Spleen (tissue), 11 donors: Measurements from ENCODE around the gene RAI14. TPM values are rescaled to one million over a fixed set of nuclear protein-coding genes. Genes with fewer than 3 reads are reported as not detected.

Source experiments
- DNase-seq: peaks from one replicate; pipeline ENCODE4 v3.0.0-alpha.2; 2020
- H3K27ac ChIP-seq, 8 donors: fragments of 200-600 bp; sonication (generic) in 7 of 8; 1 replicate in 4 of 8; 2 replicates in 4 of 8; pipeline versions ENCODE4 v1.5.0 to v1.8.0; 2016 to 2021; ENCODE audit warnings: inconsistent platforms in 4 of 8, mild to moderate bottlenecking in 4 of 8, moderate library complexity in 1 of 8
- H3K27me3 ChIP-seq, 7 donors: fragments of 200-600 bp; sonication (generic) in 6 of 7; replicated peaks in 1 of 7; 1 replicate in 4 of 7; 2 replicates in 3 of 7; pipeline versions ENCODE4 v1.5.0 to v1.8.0; 2016 to 2021; ENCODE audit warnings: inconsistent platforms in 3 of 7, mild to moderate bottlenecking in 1 of 7
- H3K36me3 ChIP-seq, 6 donors: fragments of 200-600 bp; sonication (generic) in 5 of 6; 1 replicate in 4 of 6; 2 replicates in 2 of 6; pipeline versions ENCODE4 v1.5.0 to v1.8.0; 2016 to 2021; ENCODE audit warnings: inconsistent platforms in 2 of 6
- H3K4me1 ChIP-seq, 6 donors: fragments of 200-600 bp; sonication (generic) in 5 of 6; 1 replicate in 3 of 6; 2 replicates in 3 of 6; pipeline versions ENCODE4 v1.5.0 to v1.8.0; 2016 to 2021; ENCODE audit warnings: inconsistent platforms in 3 of 6
- H3K4me3 ChIP-seq, 8 donors: fragments of 200-600 bp; sonication (generic) in 7 of 8; 1 replicate in 4 of 8; 2 replicates in 4 of 8; pipeline versions ENCODE4 v1.5.0 to v1.8.0; 2016 to 2021; ENCODE audit warnings: inconsistent platforms in 4 of 8, mild to moderate bottlenecking in 4 of 8, moderate library complexity in 2 of 8
- H3K9me3 ChIP-seq, 8 donors: fragments of 200-600 bp; sonication (generic) in 7 of 8; 1 replicate in 4 of 8; 2 replicates in 4 of 8; pipeline versions ENCODE4 v1.5.0 to v1.8.0; 2016 to 2021; ENCODE audit warnings: inconsistent platforms in 4 of 8
- POLR2A ChIP-seq, 3 donors: fragments of 450-650 bp; IDR thresholded peaks; one replicate each; pipeline ENCODE4 v1.5.1; 2017; ENCODE audit warnings: antibody characterized with exemption in 3 of 3, mild to moderate bottlenecking in 1 of 3
- POLR2AphosphoS5 ChIP-seq, 3 donors: sonication (generic); formaldehyde crosslinking; IDR thresholded peaks; one replicate each; pipeline ENCODE4 v1.5.1; 2017; ENCODE audit warnings: antibody characterized with exemption in 3 of 3
- WGBS, 5 donors: extraction: QIAGEN DNeasy Blood & Tissue Kit in 3 of 5; methylation state at CpG; one replicate each; pipeline versions ENCODE4 v1.1.5 to v1.1.7; 2013 to 2018; 5-methylcytosine and 5-hydroxymethylcytosine counted together
- intact Hi-C: fragments of 100-400 bp; cut with DNase I; formaldehyde crosslinking; loops from one replicate; pipeline ENCODE4 v1.15.0; 2023; ENCODE audit warnings: low total_unique reads
- polyA plus RNA-seq, 3 donors: library from polyadenylated mRNA; stranded (reverse); fragments of 200-250 nt; gene quantifications; one replicate each; pipeline ENCODE4 v1.2.1, GENCODE V29; 2013
- total RNA-seq, 7 donors: library from RNA; depleted of rRNA in 3 of 7; stranded (reverse); fragments of >200 nt in 3 of 7; fragmentation: NEBNext Ultra II Directional in 4 of 7; extraction: Animal tissue kit (Norgen Biotek cat#: 25700) in 4 of 7; gene quantifications; one replicate each; pipeline versions ENCODE4 v1.1.0 to v1.2.1, GENCODE V29; 2016 to 2021
- TF ChIP-seq, protein P1 (sequence below), 11 experiments: fragments of 200-600 bp in 7 of 11; fragments of 450-650 bp in 4 of 11; sonication (generic) in 4 of 11; IDR thresholded peaks in 8 of 11; conservative IDR thresholded peaks in 3 of 11; 1 replicate in 7 of 11; 2 replicates in 4 of 11; pipeline versions ENCODE4 v1.4.0 to v1.8.0; 2016 to 2021; ENCODE audit warnings: antibody characterized with exemption in 11 of 11, inconsistent platforms in 4 of 11, mild to moderate bottlenecking in 1 of 11
- donor health status: healthy with polysubstance abuse.
- donor health status: DM: no; HTN: no; CAD: no; lungs with moderate emphysema.
- donor health status: DM: no; HTN: no; CAD: no.
- donor health status: Bipolar disorder and iron deficiency.
- donor health status: healthy.
- donor health status: DM: no; HTN: no; CAD: no.
- donor health status: DM: yes; HTN: yes; CAD: no.

The RAI14 gene
- total and polyA plus RNA-seq, 10 donors = 14.2 to 217 (median 116) TPM

DNA sequence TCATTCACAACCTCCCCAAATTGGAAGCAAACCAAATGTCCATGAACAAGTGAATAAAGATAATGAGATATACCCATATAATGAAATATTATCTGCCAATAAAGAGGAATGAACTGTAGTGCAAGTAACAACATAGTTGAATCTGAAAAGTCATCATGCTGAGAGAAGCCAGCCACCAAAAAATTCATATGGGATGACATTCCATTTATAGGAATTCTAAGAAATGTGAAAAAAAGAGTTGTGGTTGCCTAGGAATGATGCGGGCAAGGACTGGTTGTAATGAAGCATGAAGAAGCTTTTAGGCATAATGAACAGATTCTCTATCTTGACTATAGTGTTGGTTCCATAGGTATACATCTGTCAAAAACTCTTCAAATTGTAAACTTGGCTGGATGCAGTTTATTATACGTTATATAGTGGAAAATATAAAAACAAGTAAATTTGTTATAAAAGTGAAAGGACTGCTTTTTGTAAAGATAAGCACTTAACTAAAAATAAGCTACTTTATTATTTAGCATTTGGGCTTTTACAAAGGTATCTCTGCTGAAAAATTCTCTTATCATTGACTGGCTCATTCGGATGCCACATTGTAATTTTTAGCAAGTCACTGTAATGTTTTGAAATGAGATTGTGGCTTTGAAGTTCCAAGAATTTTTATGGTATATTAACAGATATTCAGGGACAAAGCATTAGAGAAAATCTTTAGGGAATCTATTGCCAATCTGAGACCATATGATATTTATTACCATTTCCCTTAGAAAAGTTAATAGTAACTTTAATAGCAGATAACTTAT, 161.6 kb downstream of the RAI14 start:
- DNase-seq = no peak
- WGBS, 5 donors = 85 to 96% (median 88%) methylated on average over 3 of the region's 3 CpGs
- intact Hi-C loops = no loop called here
- TF ChIP-seq, protein P1, sequence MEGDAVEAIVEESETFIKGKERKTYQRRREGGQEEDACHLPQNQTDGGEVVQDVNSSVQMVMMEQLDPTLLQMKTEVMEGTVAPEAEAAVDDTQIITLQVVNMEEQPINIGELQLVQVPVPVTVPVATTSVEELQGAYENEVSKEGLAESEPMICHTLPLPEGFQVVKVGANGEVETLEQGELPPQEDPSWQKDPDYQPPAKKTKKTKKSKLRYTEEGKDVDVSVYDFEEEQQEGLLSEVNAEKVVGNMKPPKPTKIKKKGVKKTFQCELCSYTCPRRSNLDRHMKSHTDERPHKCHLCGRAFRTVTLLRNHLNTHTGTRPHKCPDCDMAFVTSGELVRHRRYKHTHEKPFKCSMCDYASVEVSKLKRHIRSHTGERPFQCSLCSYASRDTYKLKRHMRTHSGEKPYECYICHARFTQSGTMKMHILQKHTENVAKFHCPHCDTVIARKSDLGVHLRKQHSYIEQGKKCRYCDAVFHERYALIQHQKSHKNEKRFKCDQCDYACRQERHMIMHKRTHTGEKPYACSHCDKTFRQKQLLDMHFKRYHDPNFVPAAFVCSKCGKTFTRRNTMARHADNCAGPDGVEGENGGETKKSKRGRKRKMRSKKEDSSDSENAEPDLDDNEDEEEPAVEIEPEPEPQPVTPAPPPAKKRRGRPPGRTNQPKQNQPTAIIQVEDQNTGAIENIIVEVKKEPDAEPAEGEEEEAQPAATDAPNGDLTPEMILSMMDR (IDR thresholded peaks at IDR 0.05 in 8 of 11, conservative IDR thresholded peaks at IDR 0.05 in 3 of 11) = no peak
- TF ChIP-seq POLR2AphosphoS5 (IDR thresholded peaks at IDR 0.05) (no peak), POLR2A (IDR thresholded peaks at IDR 0.05) (no peak)
- no peak overlapping the region for H3K4me3 ChIP-seq
- no peaks in the 10 kb centered on the region for H3K9me3 ChIP-seq
- H3K36me3 ChIP-seq = peaks cover 0 to 29% (median 5%) of the 10 kb centered on the region in 6 donors
- H3K27me3 ChIP-seq = no peaks in the 10 kb centered on the region
- no peaks in the 10 kb centered on the region for H3K4me1 ChIP-seq
- H3K27ac ChIP-seq = no peak overlapping the region

DNA sequence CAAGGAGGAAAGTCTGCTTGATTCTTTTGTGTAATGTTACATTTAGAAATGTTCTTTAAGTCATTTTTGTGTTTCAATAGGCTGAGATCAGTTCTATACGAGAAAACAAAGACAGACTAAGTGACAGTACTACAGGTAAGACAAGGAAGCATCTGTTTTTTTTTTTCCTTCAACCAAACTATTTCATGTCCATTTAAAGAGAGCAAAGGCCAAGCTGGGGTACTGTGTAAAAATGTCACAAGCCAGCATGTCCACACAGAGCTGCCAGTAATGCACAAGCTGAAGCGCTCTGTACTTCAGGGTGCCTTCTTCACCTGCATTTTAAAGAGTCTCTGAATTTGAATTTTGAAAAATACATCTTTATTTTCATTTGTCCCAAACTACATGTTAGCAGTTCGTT, 162.6 kb downstream of the RAI14 start:
- H3K4me3 ChIP-seq = no peak overlapping the region
- DNase-seq = no peak
- H3K27me3 ChIP-seq = no peaks in the 10 kb centered on the region
- H3K9me3 ChIP-seq = no peaks in the 10 kb centered on the region
- H3K27ac ChIP-seq = no peak overlapping the region
- no peaks in the 10 kb centered on the region for H3K4me1 ChIP-seq
- intact Hi-C loops = no loop called here
- WGBS, 5 donors = 64 to 96% (median 89%) methylated on average over 3 of the region's 3 CpGs
- TF ChIP-seq POLR2A (IDR thresholded peaks at IDR 0.05) (no peak), POLR2AphosphoS5 (IDR thresholded peaks at IDR 0.05) (no peak)
- TF ChIP-seq, protein P1 (IDR thresholded peaks at IDR 0.05 in 8 of 11, conservative IDR thresholded peaks at IDR 0.05 in 3 of 11) = no peak
- peaks cover 0 to 39% (median 12%) of the 10 kb centered on the region in 6 donors for H3K36me3 ChIP-seq

DNA sequence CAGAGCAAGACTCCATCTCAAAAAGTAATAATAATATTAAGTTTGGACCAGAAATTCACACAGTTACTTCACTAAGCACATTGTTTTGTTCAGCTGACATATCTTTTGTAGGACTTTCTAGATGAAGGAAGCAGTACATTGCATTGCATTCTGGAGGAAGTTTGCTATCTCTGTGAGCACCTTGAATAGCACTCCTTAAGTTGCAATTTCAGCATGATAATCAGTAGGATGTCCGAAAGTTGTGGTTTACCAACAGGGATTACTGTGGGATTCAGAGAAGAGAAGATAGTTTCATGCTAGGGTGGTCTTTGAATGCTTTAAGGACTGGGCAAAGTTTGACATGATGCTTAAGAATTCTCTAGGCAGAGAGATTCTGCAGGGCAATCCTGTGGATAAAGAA, 164.5 kb downstream of the RAI14 start:
- TF ChIP-seq, protein P1 (IDR thresholded peaks at IDR 0.05 in 8 of 11, conservative IDR thresholded peaks at IDR 0.05 in 3 of 11) = no peak
- TF ChIP-seq POLR2AphosphoS5 (IDR thresholded peaks at IDR 0.05) (no peak), POLR2A (IDR thresholded peaks at IDR 0.05) (no peak)
- intact Hi-C loops = no loop called here
- Histone ChIP-seq H3K4me1 (no peaks in the 10 kb centered on the region), H3K9me3 (no peaks in the 10 kb centered on the region), H3K36me3 (peaks cover 0 to 44% (median 10%) of the 10 kb centered on the region in 6 donors), H3K27me3 (no peaks in the 10 kb centered on the region), H3K4me3 (no peak overlapping the region), H3K27ac (no peak overlapping the region)
- WGBS, 5 donors = 71 to 100% (median 90%) methylated on average over 1 of the region's 1 CpG
- no peak for DNase-seq

DNA sequence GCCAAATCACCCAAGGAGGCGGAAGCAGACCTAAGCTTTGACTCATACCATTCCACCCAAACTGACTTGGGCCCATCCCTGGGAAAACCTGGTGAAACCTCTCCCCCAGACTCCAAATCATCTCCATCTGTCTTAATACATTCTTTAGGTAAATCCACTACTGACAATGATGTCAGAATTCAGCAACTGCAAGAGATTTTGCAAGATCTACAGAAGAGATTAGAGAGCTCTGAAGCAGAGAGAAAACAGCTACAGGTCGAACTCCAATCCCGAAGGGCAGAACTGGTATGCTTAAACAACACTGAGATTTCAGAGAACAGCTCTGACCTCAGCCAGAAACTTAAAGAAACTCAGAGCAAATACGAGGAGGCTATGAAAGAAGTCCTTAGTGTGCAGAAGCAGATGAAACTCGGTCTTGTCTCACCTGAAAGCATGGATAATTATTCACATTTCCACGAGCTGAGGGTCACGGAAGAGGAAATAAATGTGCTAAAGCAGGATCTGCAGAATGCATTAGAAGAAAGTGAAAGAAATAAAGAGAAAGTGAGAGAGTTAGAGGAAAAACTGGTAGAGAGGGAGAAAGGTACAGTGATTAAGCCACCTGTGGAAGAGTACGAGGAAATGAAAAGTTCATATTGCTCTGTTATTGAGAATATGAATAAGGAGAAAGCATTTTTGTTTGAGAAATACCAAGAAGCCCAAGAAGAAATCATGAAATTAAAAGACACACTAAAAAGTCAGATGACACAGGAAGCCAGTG, 167.0 kb downstream of the RAI14 start:
- 86 to 94% (median 87%) methylated on average over 8 of the region's 8 CpGs for WGBS, 5 donors
- H3K36me3 ChIP-seq = peaks cover 0 to 65% (median 25%) of the 10 kb centered on the region in 6 donors

More for the DNA sequence above, 167.0 kb downstream of the RAI14 start:
- Histone ChIP-seq H3K27ac (no peak overlapping the region), H3K4me3 (no peak overlapping the region), H3K9me3 (no peaks in the 10 kb centered on the region), H3K27me3 (no peaks in the 10 kb centered on the region), H3K4me1 (no peaks in the 10 kb centered on the region)
- TF ChIP-seq POLR2A (IDR thresholded peaks at IDR 0.05) = no peak
- TF ChIP-seq, protein P1 (IDR thresholded peaks at IDR 0.05 in 8 of 11, conservative IDR thresholded peaks at IDR 0.05 in 3 of 11) = no peak
- no peak for TF ChIP-seq POLR2AphosphoS5 (IDR thresholded peaks at IDR 0.05)
- DNase-seq = no peak
- intact Hi-C loops = no loop called here
